ENCODE measurements around the gene CNBP.
"Not testable (repeated sequence)": the region's sequence is repeated elsewhere in the genome, so short reads cannot be mapped to it uniquely, and the experiment has no call there.

The CNBP gene

DNA sequence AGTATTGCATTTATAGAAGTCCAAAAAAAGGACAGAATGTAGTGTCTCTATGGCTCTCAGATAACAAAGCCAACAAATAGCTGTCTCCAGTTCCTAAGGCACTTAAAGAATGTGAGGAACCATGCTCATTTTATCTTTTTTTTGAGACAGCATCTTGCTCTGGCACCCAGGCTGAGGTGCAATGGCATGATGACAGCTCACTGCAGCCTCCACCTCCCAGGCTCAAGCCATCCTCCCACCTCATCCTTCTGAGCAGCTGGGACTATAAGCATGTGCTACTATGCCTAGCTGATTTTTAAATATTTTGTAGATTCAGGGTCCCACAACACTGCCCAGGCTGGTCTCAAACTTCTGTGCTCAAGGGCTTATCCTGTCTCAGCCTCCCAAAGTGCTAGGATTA is 38.9 kb downstream of the CNBP start:
- DNase-seq (ENCODE audit: low read depth in 2 of 2): no peak
- no peak overlapping the region for H3K4me3 ChIP-seq (replicated peaks in 1 of 2; ENCODE audit: low read depth in 2 of 2, low read length in 2 of 2)
- TF ChIP-seq, protein P1, sequence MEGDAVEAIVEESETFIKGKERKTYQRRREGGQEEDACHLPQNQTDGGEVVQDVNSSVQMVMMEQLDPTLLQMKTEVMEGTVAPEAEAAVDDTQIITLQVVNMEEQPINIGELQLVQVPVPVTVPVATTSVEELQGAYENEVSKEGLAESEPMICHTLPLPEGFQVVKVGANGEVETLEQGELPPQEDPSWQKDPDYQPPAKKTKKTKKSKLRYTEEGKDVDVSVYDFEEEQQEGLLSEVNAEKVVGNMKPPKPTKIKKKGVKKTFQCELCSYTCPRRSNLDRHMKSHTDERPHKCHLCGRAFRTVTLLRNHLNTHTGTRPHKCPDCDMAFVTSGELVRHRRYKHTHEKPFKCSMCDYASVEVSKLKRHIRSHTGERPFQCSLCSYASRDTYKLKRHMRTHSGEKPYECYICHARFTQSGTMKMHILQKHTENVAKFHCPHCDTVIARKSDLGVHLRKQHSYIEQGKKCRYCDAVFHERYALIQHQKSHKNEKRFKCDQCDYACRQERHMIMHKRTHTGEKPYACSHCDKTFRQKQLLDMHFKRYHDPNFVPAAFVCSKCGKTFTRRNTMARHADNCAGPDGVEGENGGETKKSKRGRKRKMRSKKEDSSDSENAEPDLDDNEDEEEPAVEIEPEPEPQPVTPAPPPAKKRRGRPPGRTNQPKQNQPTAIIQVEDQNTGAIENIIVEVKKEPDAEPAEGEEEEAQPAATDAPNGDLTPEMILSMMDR (IDR thresholded peaks at IDR 0.05; ENCODE audit: low read depth, low read length): no peak

DNA sequence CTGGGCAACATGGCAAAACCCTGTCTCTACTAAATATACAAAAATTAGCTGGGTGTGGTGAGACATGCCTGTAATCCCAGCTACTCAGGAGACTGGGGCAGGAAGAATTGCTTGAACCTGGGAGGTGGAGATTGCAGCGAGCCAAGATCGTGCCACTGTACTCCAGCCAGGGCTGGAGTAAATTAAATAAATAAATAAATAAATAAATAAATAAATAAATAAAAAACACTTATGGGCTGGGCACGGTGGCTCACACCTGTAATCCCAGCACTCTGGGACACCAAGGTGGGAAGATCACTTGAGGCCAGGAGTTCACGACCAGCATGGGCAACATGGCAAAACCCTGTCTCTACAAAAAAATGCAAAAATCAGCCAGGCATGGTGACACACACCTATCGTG is 42.7 kb downstream of the CNBP start:
- not testable (repeated sequence) for H3K4me3 ChIP-seq (replicated peaks in 1 of 2; ENCODE audit: low read depth in 2 of 2, low read length in 2 of 2); DNase-seq (ENCODE audit: low read depth in 2 of 2)

DNA sequence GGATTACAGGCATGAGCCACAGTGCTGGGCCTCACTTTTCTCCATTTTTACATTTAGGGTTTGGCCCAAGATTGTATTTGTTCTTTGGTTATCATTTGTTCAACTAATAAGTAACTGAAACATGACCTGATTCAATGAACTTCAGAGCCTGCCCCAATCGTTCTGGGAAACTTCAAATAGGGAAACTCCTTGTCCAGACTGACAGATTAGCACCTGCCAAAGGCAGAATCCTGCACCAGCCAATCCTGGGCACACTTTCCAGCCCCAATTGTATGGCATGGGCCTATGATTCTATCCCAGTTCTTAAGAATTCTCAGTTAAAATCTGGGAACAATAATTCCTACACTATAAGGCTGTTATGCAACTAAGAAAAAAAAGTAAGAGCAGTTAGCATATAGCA is 43.8 kb downstream of the CNBP start:
- H3K4me3 ChIP-seq (replicated peaks in 1 of 2; ENCODE audit: low read depth in 2 of 2, low read length in 2 of 2): no peak overlapping the region
- DNase-seq (ENCODE audit: low read depth in 2 of 2): no peak
- TF ChIP-seq, protein P1 (IDR thresholded peaks at IDR 0.05; ENCODE audit: low read depth, low read length): no peak

DNA sequence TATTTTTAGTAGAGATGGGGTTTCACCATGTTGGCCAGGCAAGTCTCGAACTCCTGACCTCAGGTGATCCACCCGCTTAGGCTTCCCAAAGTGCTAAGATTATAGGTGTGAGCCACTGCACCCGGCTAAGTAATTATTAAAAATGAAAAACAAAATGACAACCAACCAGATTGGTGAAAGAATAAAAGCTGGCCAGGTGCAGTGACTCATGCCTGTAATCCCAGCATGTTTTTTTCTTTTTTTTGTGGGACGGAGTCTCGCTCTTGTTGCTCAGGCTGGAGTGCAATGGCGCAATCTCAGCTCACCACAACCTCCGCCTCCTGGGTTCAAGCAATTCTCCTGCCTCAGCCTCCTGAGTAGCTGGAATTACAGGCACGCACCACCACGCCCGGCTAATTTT is 47.4 kb downstream of the CNBP start:
- H3K4me3 ChIP-seq (replicated peaks in 1 of 2; ENCODE audit: low read depth in 2 of 2, low read length in 2 of 2); DNase-seq (ENCODE audit: low read depth in 2 of 2): not testable (repeated sequence)

DNA sequence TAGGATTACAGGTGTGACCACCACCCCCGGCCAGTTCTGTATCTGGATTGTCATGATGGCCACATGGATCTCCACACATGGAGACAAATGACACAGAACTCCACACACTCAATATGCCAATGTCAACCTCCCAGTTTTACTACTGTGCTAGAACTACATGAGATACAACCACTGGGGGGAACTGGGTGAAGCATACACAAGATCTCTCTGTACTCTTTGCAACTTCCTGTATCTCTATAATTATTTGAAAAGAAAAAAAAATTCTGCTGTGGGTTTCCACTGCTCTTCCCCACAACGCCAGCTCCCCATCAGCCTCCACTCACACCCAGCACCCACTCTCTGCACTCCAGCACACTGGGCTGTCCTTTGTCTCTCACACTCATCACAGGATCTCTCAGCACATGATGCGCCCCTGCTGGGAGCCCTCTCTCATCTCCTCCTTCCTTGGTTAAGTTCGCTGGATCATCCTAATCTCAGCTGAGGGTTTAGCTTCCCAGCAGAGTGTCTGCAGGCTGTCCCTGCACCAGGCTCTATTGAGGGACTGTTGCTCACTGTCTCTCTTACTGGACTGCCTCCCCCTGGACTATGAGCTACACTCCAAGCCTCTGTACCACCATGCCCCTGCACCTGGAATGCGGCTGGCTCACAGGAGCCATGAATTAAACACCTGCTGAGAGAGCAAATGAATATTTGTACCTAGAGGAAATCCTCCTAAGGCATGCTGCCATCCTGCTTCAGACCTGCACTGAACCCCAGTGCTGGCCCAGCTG is 51.4 kb downstream of the CNBP start:
- TF ChIP-seq, protein P1 (IDR thresholded peaks at IDR 0.05; ENCODE audit: low read depth, low read length): no peak
- H3K4me3 ChIP-seq (replicated peaks in 1 of 2; ENCODE audit: low read depth in 2 of 2, low read length in 2 of 2): no peak overlapping the region
- DNase-seq (ENCODE audit: low read depth in 2 of 2): no peak

DNA sequence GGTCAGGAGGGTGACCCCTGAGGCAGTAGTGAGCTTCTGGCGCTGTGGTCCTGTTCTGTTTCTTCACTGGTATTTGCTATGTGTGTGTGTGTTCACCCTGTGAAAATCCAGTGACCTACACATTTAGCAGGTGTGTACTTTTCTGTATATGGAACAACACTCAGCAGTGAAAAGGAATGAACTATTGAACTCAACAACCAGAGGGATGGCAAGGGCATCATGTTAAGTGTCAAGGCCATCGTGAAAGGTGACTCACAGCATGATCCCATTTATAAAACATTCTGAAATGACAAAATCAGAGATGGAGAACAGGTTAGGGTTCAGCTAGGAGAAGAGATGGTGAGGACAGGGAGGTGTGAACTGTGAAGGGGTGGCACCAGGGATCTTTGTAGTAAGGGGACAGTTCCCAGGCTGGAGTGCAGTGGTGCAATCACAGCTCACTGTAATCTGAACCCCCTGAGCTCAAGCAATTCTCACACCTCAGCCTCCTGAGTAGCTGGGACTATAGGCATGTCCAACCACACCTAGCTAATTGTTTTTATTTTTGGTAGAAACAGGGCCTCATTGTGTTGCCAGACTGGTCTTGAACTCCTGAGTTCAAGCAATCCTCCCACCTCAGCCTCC is 52.1 kb downstream of the CNBP start:
- no peak for DNase-seq (ENCODE audit: low read depth in 2 of 2)
- TF ChIP-seq, protein P1 (IDR thresholded peaks at IDR 0.05; ENCODE audit: low read depth, low read length): no peak
- H3K4me3 ChIP-seq (replicated peaks in 1 of 2; ENCODE audit: low read depth in 2 of 2, low read length in 2 of 2): no peak overlapping the region

DNA sequence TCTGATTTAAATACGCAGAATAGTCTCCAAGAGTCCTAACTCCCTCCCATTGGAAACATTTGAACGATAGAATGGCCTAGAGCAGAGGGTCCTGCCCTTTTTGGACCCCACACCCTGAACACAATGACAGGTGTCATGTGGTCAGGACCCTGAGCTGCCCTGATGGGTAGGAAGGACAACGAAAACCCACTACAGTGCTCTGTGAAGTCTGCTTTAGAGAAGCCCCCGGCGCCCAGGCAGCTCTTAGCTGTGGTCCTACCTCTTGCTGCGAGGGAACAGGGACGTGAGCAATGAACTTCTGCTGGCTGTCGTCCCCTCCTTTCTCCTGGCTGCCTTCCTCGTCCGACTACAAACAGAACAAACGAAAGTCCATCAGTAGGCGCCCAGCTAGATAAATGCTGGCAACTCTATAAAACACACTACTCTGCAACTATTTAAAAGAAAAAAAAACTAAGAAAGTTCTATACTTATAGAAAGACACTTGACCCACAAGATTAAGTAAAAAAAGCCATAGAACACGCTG is 53.3 kb downstream of the CNBP start:
- TF ChIP-seq, protein P1 (IDR thresholded peaks at IDR 0.05; ENCODE audit: low read depth, low read length): no peak
- no peak overlapping the region for H3K4me3 ChIP-seq (replicated peaks in 1 of 2; ENCODE audit: low read depth in 2 of 2, low read length in 2 of 2)
- DNase-seq (ENCODE audit: low read depth in 2 of 2): no peak

Data from cardiac fibroblast (primary cell).